Measurements from ENCODE around the gene JAKMIP1.

DNA sequence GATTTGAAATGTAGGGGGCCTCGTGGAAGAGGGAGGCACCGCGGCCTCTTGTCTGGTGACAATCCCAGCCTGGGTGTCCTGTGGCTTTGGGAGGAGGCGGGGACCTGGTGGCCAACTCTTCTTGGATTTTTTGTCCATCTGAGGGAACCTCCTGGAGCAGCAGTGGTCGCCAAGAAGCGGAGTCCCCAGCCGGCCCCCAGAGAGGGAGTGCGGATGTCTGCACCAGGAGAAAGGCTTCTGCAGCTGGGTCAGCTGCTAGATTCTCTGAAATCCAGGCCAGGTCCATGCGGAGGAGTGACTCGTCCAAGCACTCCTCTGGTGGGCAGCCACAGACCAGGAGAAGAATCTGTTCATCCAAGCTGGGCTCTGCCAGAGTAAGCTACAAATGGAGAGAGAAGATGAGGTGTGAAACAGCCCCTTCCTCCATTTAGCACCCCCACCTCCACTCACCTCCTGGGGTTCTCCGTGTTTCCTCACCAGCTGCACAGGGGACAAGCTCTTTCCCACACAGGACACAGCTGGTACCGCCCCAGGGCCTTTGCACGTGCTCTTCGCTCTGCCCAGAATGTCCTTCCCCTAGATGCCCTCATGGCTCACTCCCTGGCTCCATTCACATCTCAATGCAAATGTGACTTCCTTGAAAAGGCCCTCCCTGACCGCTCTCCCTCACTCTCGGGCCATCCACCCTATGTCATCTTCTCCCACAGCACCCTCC is 209.7 kb downstream of the JAKMIP1 start:
- TF ChIP-seq POLR2A (IDR thresholded peaks at IDR 0.05) (no peak), CTCF (IDR thresholded peaks at IDR 0.05) (no peak)

Measured in upper lobe of left lung (tissue), 4 donors.